Measurements from ENCODE around the gene FAM81B. TPM values are rescaled to one million over a fixed set of nuclear protein-coding genes. Genes with fewer than 3 reads are reported as not detected.
"Not testable (repeated sequence)": the region's sequence is repeated elsewhere in the genome, so short reads cannot be mapped to it uniquely, and the experiment has no call there.

FAM81B gene
- polyA plus RNA-seq (2011; rRNA removed) (not detected in 2 replicates), polyA minus RNA-seq (2011; rRNA and poly(A)+ RNA removed) (not detected in 2 replicates)

- no peak for TF ChIP-seq CTCF (IDR thresholded peaks at IDR 0.05; ENCODE audit: low read depth, low read length)
- Histone ChIP-seq H3K27ac (ENCODE audit: low read depth, low read length) (no peak within 1 kb of the TSS), H3K4me3 (ENCODE audit: low read depth, low read length) (no peak within 1 kb of the TSS), H3K9me3 (ENCODE audit: control insufficient read depth, insufficient read depth, low read length) (no peaks in the 10 kb centered on the region), H3K27me3 (ENCODE audit: control insufficient read depth, insufficient read depth, low read length) (no peaks in the 10 kb centered on the region)
- POLR2A ChIA-PET = no interaction called here
- no peak for DNase-seq (ENCODE audit: low read depth, low spot score)
- CTCF ChIA-PET = no interaction called here
Measured at GRCh38 chr5:95390812-95391492, at the start of gene FAM81B. Gene FAM81B (plus strand): TSS chr5:95391366. CDS start chr5:95391390, 24 bp downstream.

DNA sequence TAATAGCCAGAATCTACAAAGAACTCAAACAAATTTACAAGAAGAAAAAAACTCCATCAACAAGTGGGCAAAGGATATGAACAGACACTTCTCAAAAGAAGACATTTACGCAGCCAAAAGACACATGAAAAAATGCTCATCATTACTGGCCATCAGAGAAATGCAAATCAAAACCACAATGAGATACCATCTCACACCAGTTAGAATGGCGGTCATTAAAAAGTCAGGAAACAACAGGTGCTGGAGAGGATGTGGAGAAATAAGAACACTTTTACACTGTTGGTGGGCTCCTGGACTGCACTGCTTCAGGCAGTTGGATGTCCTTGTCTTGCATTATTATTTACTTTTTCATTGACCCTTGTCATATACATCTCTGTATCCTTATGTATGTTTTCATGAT lies 49.7 kb upstream of the FAM81B start:
- H3K27ac ChIP-seq (ENCODE audit: low read depth, low read length); H3K27me3 ChIP-seq (ENCODE audit: control insufficient read depth, insufficient read depth, low read length); POLR2A ChIA-PET; H3K4me3 ChIP-seq (ENCODE audit: low read depth, low read length); DNase-seq (ENCODE audit: low read depth, low spot score); H3K9me3 ChIP-seq (ENCODE audit: control insufficient read depth, insufficient read depth, low read length); CTCF ChIA-PET: not testable (repeated sequence)

DNA sequence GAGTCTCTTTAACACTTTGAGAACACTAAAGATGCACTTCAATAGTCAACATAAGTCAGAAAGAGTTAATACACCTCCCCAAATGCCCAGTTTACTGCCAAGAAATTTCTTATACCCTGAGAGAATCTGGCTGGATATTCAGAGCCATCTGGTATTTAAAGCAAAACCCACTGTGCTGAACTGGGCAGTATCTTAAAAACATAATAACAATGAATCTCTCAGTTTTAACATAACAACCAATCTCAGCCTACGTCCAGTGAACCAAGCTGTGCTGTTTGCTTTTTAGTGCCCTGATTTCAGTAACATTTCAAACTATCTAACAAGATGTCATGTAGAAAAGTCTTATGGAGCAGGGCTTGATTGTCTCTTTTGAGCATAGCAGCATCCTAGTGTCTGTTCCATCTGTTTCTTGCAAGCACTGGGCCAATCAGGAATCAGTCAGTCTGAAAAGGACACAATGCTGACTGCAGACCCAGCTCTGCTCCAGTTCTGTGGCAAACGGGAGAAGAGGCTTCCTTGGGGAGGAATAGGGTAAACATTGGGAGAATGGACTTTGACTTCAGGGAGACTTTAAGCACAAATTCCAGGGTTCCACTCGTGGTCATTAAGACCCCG lies 43.6 kb upstream of the FAM81B start:
- no peaks in the 10 kb centered on the region for H3K27me3 ChIP-seq (ENCODE audit: control insufficient read depth, insufficient read depth, low read length)
- CTCF ChIA-PET = no interaction called here
- H3K4me3 ChIP-seq (ENCODE audit: low read depth, low read length) = no peak overlapping the region
- H3K27ac ChIP-seq (ENCODE audit: low read depth, low read length) = no peak overlapping the region
- no peak for DNase-seq (ENCODE audit: low read depth, low spot score)
- no peaks in the 10 kb centered on the region for H3K9me3 ChIP-seq (ENCODE audit: control insufficient read depth, insufficient read depth, low read length)
- no peak for TF ChIP-seq CTCF (IDR thresholded peaks at IDR 0.05; ENCODE audit: low read depth, low read length)
- POLR2A ChIA-PET = no interaction called here

- POLR2A ChIA-PET = no interaction called here
- CTCF ChIA-PET = no interaction called here
- DNase-seq (ENCODE audit: low read depth, low spot score) = no peak
- no peak for TF ChIP-seq CTCF (IDR thresholded peaks at IDR 0.05; ENCODE audit: low read depth, low read length)
- no peaks in the 10 kb centered on the region for H3K9me3 ChIP-seq (ENCODE audit: control insufficient read depth, insufficient read depth, low read length)
- no peak overlapping the region for H3K4me3 ChIP-seq (ENCODE audit: low read depth, low read length)
- no peak overlapping the region for H3K27ac ChIP-seq (ENCODE audit: low read depth, low read length)
- H3K27me3 ChIP-seq (ENCODE audit: control insufficient read depth, insufficient read depth, low read length) = no peaks in the 10 kb centered on the region
Measured at GRCh38 chr5:95350631-95351030, 40.5 kb upstream of the FAM81B start.

- no peaks in the 10 kb centered on the region for H3K27me3 ChIP-seq (ENCODE audit: control insufficient read depth, insufficient read depth, low read length)
- CTCF ChIA-PET = no interaction called here
- no peak overlapping the region for H3K27ac ChIP-seq (ENCODE audit: low read depth, low read length)
- POLR2A ChIA-PET = no interaction called here
- no peaks in the 10 kb centered on the region for H3K9me3 ChIP-seq (ENCODE audit: control insufficient read depth, insufficient read depth, low read length)
- no peak for TF ChIP-seq CTCF (IDR thresholded peaks at IDR 0.05; ENCODE audit: low read depth, low read length)
- DNase-seq (ENCODE audit: low read depth, low spot score) = no peak
- H3K4me3 ChIP-seq (ENCODE audit: low read depth, low read length) = no peak overlapping the region
Measured at GRCh38 chr5:95352691-95353090, 38.5 kb upstream of the FAM81B start.

Measured in AG04450 (cell line).